HG03460 (cell line): ENCODE measurements around the gene MAST1.

Experiments
- ATAC-seq: cut with Tn5 transposase; IDR thresholded peaks from one replicate; pipeline ENCODE4 v1.9.1; 2021; ENCODE audit not compliant: unreplicated experiment

MAST1 gene

DNA sequence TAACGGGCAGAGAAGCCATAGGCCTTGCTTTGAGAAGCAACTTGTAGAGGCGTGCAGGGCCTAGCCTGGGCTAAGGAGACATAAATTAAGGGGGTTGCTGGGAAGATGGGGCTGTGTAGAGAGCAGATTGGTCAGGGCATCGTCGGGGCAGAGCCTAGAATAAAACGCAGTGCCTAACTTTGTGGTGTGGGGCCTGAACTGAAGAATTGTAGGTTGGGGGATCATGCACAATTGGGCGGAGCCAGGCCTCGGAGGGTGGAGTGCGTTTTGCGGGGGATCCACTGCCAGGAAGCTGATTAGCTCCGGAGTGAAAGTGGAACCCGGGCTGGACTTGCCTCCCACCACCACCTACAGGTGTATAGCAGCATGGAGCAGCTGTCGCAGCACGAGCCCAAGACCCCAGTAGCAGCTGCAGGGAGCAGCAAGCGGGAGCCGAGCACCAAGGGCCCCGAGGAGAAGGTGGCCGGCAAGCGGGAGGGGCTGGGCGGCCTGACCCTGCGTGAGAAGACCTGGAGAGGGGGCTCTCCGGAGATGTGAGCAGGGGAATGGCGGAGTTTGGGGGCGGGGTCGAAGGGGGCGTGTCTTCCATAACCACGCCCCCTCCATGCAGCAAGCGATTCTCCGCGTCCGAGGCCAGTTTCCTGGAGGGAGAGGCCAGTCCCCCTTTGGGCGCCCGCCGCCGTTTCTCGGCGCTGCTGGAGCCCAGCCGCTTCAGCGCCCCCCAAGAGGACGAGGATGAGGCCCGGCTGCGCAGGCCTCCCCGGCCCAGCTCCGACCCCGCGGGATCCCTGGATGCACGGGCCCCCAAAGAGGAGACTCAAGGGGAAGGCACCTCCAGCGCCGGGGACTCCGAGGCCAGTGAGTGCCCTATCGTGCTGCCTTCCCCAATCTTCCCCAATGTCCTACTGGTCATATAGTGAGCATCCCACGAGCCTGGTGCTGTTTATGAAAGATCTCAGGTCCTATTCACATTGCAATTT lies 29.1 kb downstream of the MAST1 start:
- no peak for ATAC-seq

DNA sequence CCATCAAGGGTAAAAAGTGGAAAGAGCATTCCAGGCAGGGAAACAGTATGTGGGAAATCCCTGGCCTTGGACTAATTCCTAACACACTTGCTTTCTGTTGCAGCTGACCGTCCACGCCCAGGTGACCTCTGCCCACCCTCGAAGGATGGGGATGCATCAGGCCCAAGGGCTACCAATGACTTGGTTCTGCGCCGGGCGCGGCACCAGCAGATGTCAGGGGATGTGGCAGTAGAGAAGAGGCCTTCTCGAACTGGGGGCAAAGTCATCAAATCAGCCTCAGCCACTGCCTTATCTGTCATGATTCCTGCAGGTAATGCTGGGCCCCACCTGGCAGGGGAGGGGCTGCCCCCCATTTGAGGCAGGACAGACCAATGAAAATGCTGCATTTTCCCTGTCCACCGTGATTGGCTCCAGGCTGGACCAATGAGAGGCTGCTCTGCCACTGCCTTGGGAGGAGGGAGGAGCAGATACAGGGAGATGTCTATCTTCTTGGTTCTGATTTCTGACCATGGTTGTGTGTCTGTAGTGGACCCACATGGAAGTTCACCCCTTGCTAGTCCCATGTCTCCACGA lies 30.3 kb downstream of the MAST1 start:
- no peak for ATAC-seq

DNA sequence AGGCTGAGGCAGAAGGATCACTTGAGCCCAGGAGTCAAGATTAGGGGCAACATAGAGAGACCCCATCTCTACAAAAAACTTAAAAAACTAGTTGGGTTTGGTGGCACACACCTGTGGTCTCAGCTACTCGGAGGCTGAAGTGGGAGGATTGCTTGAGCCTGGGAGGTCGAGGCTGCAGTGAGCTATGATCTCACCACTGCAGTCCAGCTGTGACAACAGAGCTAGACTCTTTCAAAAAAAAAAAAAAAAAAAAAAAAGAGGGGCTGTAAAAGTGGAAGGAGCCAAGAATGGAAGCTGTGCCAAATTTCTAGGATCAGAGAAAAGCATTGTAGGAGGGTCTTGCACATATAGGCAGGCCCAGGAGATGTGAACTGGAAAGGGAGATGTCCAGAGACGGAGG lies 33.4 kb downstream of the MAST1 start:
- no peak for ATAC-seq

- ATAC-seq: no peak
Observed at GRCh38 chr19:12872255-12872654, 33.9 kb downstream of the MAST1 start.

GRCh38 chr19:12872941-12873890 lies 34.9 kb downstream of the MAST1 start:
- ATAC-seq: no peak

- ATAC-seq: no peak
Observed at GRCh38 chr19:12873891-12874745, 35.8 kb downstream of the MAST1 start.

GRCh38 chr19:12875086-12875485 lies 36.8 kb downstream of the MAST1 start:
- ATAC-seq: no peak

DNA sequence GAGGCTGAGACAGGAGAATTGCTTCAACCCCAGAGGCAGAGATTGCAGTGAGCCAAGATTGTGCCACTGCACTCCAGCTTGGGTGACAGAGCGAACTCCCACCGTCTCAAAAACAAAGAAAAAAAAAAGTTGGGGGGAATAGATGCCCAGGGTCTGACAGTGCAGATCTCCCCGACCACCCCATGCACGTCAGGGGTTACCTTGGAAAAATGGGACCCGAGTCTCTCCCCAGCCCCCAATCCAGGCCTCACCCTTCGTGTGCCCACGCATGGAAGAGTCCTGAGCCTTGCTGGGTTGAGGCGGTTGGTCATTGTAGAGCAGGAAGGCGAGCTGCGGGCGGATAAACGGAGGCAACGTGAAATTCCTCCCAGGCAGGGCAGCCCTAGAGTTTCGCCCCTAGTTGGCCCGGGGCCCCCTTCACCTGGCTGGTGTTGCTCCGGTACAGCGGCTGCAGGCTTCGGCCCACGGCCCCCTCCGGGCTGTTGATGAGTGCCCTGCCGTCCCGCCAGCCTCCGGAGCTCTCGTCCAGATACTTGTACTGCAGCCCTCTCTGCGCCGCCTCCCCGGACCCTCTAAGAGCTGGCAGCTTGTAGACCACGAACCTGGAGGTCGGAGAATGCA lies 42.3 kb downstream of the MAST1 start:
- ATAC-seq: peak; percentile 20

- ATAC-seq: peak; percentile 69
Observed at GRCh38 chr19:12881172-12881808, 43.0 kb downstream of the MAST1 start, which contains the start of gene DNASE2. Gene DNASE2 (minus strand): TSS chr19:12881449. CDS start chr19:12881375, 74 bp downstream.

- ATAC-seq: no peak
Observed at GRCh38 chr19:12882589-12882988, 44.3 kb downstream of the MAST1 start.

- no peak for ATAC-seq
Observed at GRCh38 chr19:12884202-12884601, 45.9 kb downstream of the MAST1 start.

DNA sequence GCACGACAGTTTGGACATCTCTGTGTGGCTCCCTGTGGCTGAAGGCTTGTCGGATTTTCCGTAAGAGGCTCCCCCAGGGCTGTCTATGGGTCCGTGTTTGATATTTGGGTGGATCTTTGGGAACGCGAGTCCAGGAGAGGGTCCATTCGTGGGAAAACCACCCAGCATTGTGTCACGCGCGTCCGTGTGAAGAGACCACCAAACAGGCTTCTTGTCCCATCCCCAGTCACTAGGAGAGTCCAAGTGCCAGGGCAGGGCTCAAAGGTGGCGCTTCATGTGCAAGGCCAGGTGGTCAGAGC lies 46.3 kb downstream of the MAST1 start:
- no peak for ATAC-seq

DNA sequence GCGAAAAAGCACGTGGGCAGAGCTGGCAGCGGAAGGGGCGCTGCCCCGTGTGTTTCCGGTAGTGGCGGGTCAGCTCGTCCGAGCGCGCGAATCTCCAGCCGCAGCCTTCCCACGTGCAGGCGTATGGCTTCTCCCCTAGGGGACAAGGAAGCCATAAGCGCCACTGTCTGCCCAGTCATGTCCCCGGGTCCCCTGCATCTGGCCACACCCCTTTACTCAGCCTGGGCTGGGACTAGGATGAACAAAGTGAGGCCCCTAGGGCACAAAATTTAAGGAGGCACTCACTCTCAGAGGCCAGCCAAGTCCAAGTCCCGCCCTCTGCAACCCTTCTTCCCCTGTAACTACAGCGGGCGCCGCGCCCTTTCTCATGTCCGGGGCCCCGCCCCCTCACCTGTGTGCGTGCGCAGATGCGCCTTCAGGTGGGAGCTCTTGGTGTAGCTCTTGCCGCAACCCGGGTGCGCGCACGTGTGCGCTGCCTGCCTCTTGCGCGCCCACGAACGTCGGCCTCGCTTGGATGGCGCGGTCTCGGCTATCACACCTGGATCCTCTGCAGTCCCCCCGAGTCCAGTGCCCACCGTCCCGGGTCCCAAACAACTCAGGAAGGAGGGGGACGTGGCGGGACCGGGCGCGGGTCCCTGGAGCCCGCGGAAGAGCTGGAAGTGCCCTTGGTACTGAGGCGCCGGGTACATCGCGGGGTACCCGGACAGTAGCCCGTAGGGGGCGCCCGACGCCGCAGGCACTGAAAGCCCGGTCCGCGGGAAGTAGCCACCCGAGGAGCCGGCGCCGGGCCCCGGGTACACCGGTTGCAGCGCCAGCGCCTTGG lies 46.8 kb downstream of the MAST1 start:
- no peak for ATAC-seq

GRCh38 chr19:12885749-12886650 lies 47.7 kb downstream of the MAST1 start:
- no peak for ATAC-seq

DNA sequence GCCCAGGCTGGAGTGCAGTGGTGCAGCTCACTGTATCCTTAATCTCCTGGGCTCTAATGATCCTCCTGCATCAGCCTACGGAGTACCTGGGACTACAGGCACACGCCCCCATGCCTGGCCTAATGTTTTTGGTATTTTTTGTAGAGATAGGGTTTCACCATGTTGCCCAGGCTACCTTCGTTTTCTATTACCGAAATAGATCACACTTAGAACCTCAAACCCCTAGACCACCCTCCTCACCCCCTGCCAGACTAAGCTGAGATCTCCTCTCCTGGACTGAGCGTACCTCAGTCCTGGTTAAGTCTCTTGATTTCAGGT lies 48.3 kb downstream of the MAST1 start:
- ATAC-seq: no peak

DNA sequence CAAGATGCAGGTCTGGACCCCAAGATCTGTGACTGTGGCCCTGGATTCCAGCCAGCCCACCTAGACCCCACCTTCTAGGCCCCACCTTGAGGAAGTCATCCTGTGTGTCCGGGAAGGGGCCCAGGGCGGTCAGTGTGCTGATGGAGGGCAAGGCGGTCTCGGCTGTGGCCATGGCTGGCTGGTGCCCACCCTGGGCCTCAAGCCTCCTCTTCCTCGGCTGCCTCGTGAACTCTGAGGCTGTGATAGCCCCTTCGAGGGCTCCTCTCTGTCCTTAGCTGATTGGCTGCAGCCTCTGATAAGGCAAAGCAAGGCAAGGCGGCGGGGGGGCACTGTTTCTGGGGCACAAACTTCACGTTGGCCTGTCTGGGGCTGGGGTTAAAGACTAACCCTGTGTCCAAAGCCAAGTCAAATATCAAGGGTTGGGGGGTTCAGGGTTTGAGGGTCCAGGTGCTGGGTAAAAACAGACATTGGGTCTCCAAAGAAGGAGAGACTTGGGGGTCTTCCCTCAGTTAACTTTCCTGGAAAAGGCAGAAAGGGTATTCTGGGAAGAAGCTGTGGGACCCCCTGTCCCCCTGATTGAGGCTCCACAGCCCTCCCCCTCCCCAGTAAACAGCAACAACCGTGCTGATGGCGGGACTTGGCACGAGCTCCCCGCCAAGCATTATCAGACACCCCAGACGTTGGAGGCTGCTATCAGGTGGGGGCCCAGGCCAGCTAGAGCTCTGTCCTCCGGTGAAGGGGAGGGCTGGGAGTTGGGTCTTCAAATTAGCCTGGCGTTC lies 48.8 kb downstream of the MAST1 start, which contains the start of gene KLF1:
Gene KLF1 (minus strand): TSS at position 233 of the 779 bp plus-strand sequence. CDS start 61 bp downstream, at position 172.
- no peak for ATAC-seq
